SK-N-SH (cell line): ENCODE results near the gene SDF4. TPM values are rescaled to one million over a fixed set of nuclear protein-coding genes. Genes with fewer than 3 reads are reported as not detected.

Experiments
- CTCF ChIA-PET: fragments of 300-600, 350-600 bp; formaldehyde crosslinking; extraction: SDS; loops from one replicate; lab custom pipeline; 2021; lab: Yijun Ruan, JAX
- POLR2A ChIA-PET: fragments of 350-600 bp; sonication (Branson Sonifier 250); formaldehyde crosslinking; extraction: SDS; loops from one replicate; lab custom pipeline; 2020; ENCODE audit warnings: antibody characterized with exemption, inconsistent platforms; lab: Yijun Ruan, JAX
- DNase-seq: peaks from one replicate; pipeline ENCODE4 v3.0.0; 2012
- H2AFZ ChIP-seq: fragments of 200-600 bp; sonication (generic); 2 replicates; pipeline ENCODE4 v1.8.1; 2016; ENCODE audit warnings: antibody characterized with exemption, mild to moderate bottlenecking, low read depth
- H3F3A ChIP-seq: fragments of 200-600 bp; sonication (generic); replicated peaks from 2 replicates; pipeline ENCODE3; 2016; ENCODE audit warnings: antibody characterized with exemption, mild to moderate bottlenecking; ENCODE audit not compliant: insufficient read depth
- H3K27ac ChIP-seq, 2 experiments: fragments of 200-500 bp in 1 of 2; fragments of 200-600 bp in 1 of 2; sonication (Bioruptor generic) in 1 of 2; sonication (generic), shearing (Covaris generic) in 1 of 2; 2 replicates each; pipeline versions ENCODE4 v1.5.1 to v1.6.1; 2014 to 2016; ENCODE audit warnings: low read depth in 2 of 2, inconsistent platforms in 1 of 2, low read length in 1 of 2, mild to moderate bottlenecking in 1 of 2, mixed read lengths in 1 of 2
- H3K27me3 ChIP-seq: fragments of 200-600 bp; sonication (generic), shearing (Covaris generic); 2 replicates; pipeline ENCODE4 v1.6.1; 2016; ENCODE audit warnings: mixed run types; ENCODE audit not compliant: insufficient read depth
- H3K36me3 ChIP-seq, 2 experiments: fragments of 200-500 bp in 1 of 2; fragments of 200-600 bp in 1 of 2; sonication (Bioruptor generic) in 1 of 2; sonication (generic) in 1 of 2; replicated peaks in 1 of 2; 2 replicates each; pipeline versions ENCODE3 to v1.5.1; 2014 to 2016; ENCODE audit warnings: low read length in 1 of 2, mild to moderate bottlenecking in 1 of 2; ENCODE audit not compliant: insufficient read depth in 2 of 2, control insufficient read depth in 1 of 2
- H3K4me1 ChIP-seq, 2 experiments: fragments of 200-500 bp in 1 of 2; fragments of 200-600 bp in 1 of 2; sonication (Bioruptor generic) in 1 of 2; sonication (generic), shearing (Covaris generic) in 1 of 2; 2 replicates each; pipeline versions ENCODE4 v1.5.1 to v1.6.1; 2014 to 2016; ENCODE audit warnings: low read depth in 1 of 2, low read length in 1 of 2, mixed run types in 1 of 2; ENCODE audit not compliant: insufficient read depth in 2 of 2, control insufficient read depth in 1 of 2
- H3K4me2 ChIP-seq: fragments of 200-600 bp; sonication (generic), shearing (Covaris generic); 2 replicates; pipeline ENCODE4 v1.6.1; 2017; ENCODE audit warnings: mixed run types
- H3K4me3 ChIP-seq, 2 experiments: fragments of 200-500 bp in 1 of 2; fragments of 200-600 bp in 1 of 2; sonication (Bioruptor generic) in 1 of 2; sonication (generic), shearing (Covaris generic) in 1 of 2; 2 replicates each; pipeline versions ENCODE4 v1.5.1 to v1.8.1; 2014 to 2016; ENCODE audit warnings: low read depth in 2 of 2, inconsistent platforms in 1 of 2, low read length in 1 of 2, mild to moderate bottlenecking in 1 of 2, mixed read lengths in 1 of 2, moderate library complexity in 1 of 2
- H3K79me2 ChIP-seq: fragments of 200-600 bp; sonication (generic); 2 replicates; pipeline ENCODE4 v1.8.1; 2017; ENCODE audit warnings: mild to moderate bottlenecking; ENCODE audit not compliant: insufficient read depth
- H3K9ac ChIP-seq: fragments of 200-600 bp; sonication (generic); 2 replicates; pipeline ENCODE4 v1.6.1; 2017; ENCODE audit warnings: mixed run types
- H3K9me2 ChIP-seq: fragments of 200-600 bp; sonication (generic); 2 replicates; pipeline ENCODE4 v1.6.1; 2017; ENCODE audit warnings: mixed run types
- H3K9me3 ChIP-seq: fragments of 200-600 bp; sonication (generic); 2 replicates; pipeline ENCODE4 v1.6.1; 2017; ENCODE audit warnings: mixed run types, mild to moderate bottlenecking, moderate library complexity
- H4K20me1 ChIP-seq: fragments of 200-600 bp; sonication (generic); 2 replicates; pipeline ENCODE4 v1.6.1; 2017; ENCODE audit warnings: mild to moderate bottlenecking, mixed run types; ENCODE audit not compliant: insufficient read depth
- CHD2 ChIP-seq: fragments of 150-350 bp; IDR thresholded peaks from 2 replicates; pipeline ENCODE4 v1.6.1; 2018; ENCODE audit warnings: low read length; ENCODE audit not compliant: partially characterized antibody
- ELF1 ChIP-seq: IDR thresholded peaks from 2 replicates; pipeline ENCODE4 v1.4.0; 2012
- EP300 ChIP-seq, 2 experiments: IDR thresholded peaks; 2 replicates each; pipeline versions ENCODE4 v1.4.0 to v1.6.1; 2012; ENCODE audit warnings: borderline replicate concordance in 1 of 2, low read depth in 1 of 2, low read length in 1 of 2
- FOSL2 ChIP-seq: IDR thresholded peaks from 2 replicates; pipeline ENCODE4 v1.4.0; 2012; ENCODE audit warnings: low read depth, mild to moderate bottlenecking, moderate library complexity, borderline replicate concordance
- FOXJ3 ChIP-seq: sonication (generic); formaldehyde crosslinking; IDR thresholded peaks from 2 replicates; pipeline ENCODE4 v1.5.1; 2020; ENCODE audit warnings: mild to moderate bottlenecking, missing genetic modification reagents
- FOXM1 ChIP-seq: IDR thresholded peaks from 2 replicates; pipeline ENCODE4 v1.4.0; 2012; ENCODE audit warnings: low read depth, mild to moderate bottlenecking
- GABPA ChIP-seq: IDR thresholded peaks from 2 replicates; pipeline ENCODE4 v1.4.0; 2012; ENCODE audit warnings: low read depth, mild to moderate bottlenecking
- GATA2 ChIP-seq: sonication (generic); formaldehyde crosslinking; IDR thresholded peaks from 2 replicates; pipeline ENCODE4 v1.5.0; 2020; ENCODE audit warnings: mild to moderate bottlenecking, missing genetic modification reagents
- IRF3 ChIP-seq: fragments of 150-350 bp; IDR thresholded peaks from 2 replicates; pipeline ENCODE4 v1.6.1; 2016; ENCODE audit warnings: mild to moderate bottlenecking, low read depth, low read length
- JUND ChIP-seq: IDR thresholded peaks from 2 replicates; pipeline ENCODE4 v1.4.0; 2012
- MAX ChIP-seq: IDR thresholded peaks from 2 replicates; pipeline ENCODE4 v1.4.0; 2012; ENCODE audit warnings: low read depth
- NFIC ChIP-seq: IDR thresholded peaks from 2 replicates; pipeline ENCODE4 v1.4.0; 2012; ENCODE audit warnings: borderline replicate concordance
- NRF1 ChIP-seq: IDR thresholded peaks from 2 replicates; pipeline ENCODE4 v1.6.1; 2012; ENCODE audit warnings: low read depth, mild to moderate bottlenecking, low read length
- PBX3 ChIP-seq: IDR thresholded peaks from 2 replicates; pipeline ENCODE4; 2012
- POLR2AphosphoS5 ChIP-seq: IDR thresholded peaks from 2 replicates; pipeline ENCODE4 v1.6.1; 2012; ENCODE audit warnings: low read depth, low read length
- RAD21 ChIP-seq: IDR thresholded peaks from 2 replicates; pipeline ENCODE4 v1.6.1; 2012; ENCODE audit warnings: mild to moderate bottlenecking, low read length
- RCOR1 ChIP-seq: fragments of 150-350 bp; IDR thresholded peaks from 2 replicates; pipeline ENCODE4 v1.6.1; 2017; ENCODE audit warnings: antibody characterized with exemption, low read length
- RFX5 ChIP-seq: IDR thresholded peaks from 2 replicates; pipeline ENCODE4 v1.6.1; 2012; ENCODE audit warnings: mild to moderate bottlenecking, improper control_type of control experiment, low read length
- RXRA ChIP-seq: IDR thresholded peaks from 2 replicates; pipeline ENCODE4 v1.4.0; 2012; ENCODE audit warnings: low read depth, mild to moderate bottlenecking, borderline replicate concordance
- SIN3A ChIP-seq: IDR thresholded peaks from 2 replicates; pipeline ENCODE4 v1.6.1; 2012; ENCODE audit warnings: low read depth, mild to moderate bottlenecking, low read length, moderate library complexity, borderline replicate concordance
- SMC3 ChIP-seq: IDR thresholded peaks from 2 replicates; pipeline ENCODE4 v1.6.1; 2012; ENCODE audit warnings: low read depth, low read length, improper control_type of control experiment
- TAF1 ChIP-seq: IDR thresholded peaks from 2 replicates; pipeline ENCODE4 v1.6.1; 2012; ENCODE audit warnings: low read depth, mild to moderate bottlenecking, low read length, moderate library complexity, borderline replicate concordance
- TEAD4 ChIP-seq: IDR thresholded peaks from 2 replicates; pipeline ENCODE4 v1.4.0; 2012; ENCODE audit warnings: mild to moderate bottlenecking, borderline replicate concordance; ENCODE audit not compliant: insufficient read depth
- USF1 ChIP-seq: IDR thresholded peaks from 2 replicates; pipeline ENCODE4 v1.4.0; 2012; ENCODE audit warnings: low read depth, borderline replicate concordance
- YY1 ChIP-seq: IDR thresholded peaks from 2 replicates; pipeline ENCODE4 v1.4.0; 2012; ENCODE audit warnings: low read depth, mild to moderate bottlenecking
- WGBS: methylation state at CpG from one replicate; pipeline ENCODE4 v1.1.6; 2017; ENCODE audit warnings: low lambda C conversion rate; 5-methylcytosine and 5-hydroxymethylcytosine counted together
- polyA plus RNA-seq, 3 experiments: library from polyadenylated mRNA; depleted of rRNA; stranded (reverse); fragments of >200 nt; gene quantifications; 2 replicates each; pipeline ENCODE4 v1.2.3, GENCODE V29; 2012
- TF ChIP-seq, protein P1 (sequence below): IDR thresholded peaks from 2 replicates; pipeline ENCODE4 v1.6.1; 2012; ENCODE audit warnings: mild to moderate bottlenecking, low read depth, low read length, moderate library complexity

Gene SDF4
- 182 and 265 TPM in 2 replicates for polyA plus RNA-seq (2012; rRNA removed)
- polyA plus RNA-seq (2012; cell fraction: cytosol; rRNA removed), result 160 and 235 TPM in 2 replicates
- 199 and 219 TPM in 2 replicates for polyA plus RNA-seq (2012; cell fraction: nucleus; rRNA removed)

GRCh38 chr1:1231400-1232207 lies at the start of gene SDF4:
Gene SDF4, minus strand, starts transcription at chr1:1232001. Its CDS starts 3,229 bp downstream, at chr1:1228772.
- H3K4me1 ChIP-seq, result peaks cover 0 to 16% of the 10 kb centered on the region in 2 experiments; a peak in 1 of 4 replicates
- H3K9ac ChIP-seq, result peak within 1 kb of the TSS; percentile 87
- peak within 1 kb of the TSS; percentile 77 to 96 for H3K4me3 ChIP-seq
- peaks cover 0 to 32% of the 10 kb centered on the region in 2 experiments for H3K36me3 ChIP-seq
- H4K20me1 ChIP-seq, result peaks cover 13% of the 10 kb centered on the region; the same call in 1 of the 2 replicates
- H3K9me2 ChIP-seq, result no peaks in the 10 kb centered on the region
- H3K9me3 ChIP-seq, result no peaks in the 10 kb centered on the region
- H3K27me3 ChIP-seq, result no peaks in the 10 kb centered on the region
- H3K27ac ChIP-seq, result peak within 1 kb of the TSS; percentile 68 to 83; a peak in 3 of 4 replicates
- H2AFZ ChIP-seq, result peak within 1 kb of the TSS; percentile 42; the same call in 1 of the 2 replicates
- DNase-seq, result peak; percentile 100
- H3F3A ChIP-seq, result peaks cover 7% of the 10 kb centered on the region
- ChIA-PET POLR2A (interaction anchor here (0.8 to 1.0 kb wide), 3 partner anchors 42 to 109 kb away, joined by 3 read pairs; partner anchors contain the start of gene UBE2J2), CTCF (interaction anchor here (0.7 to 2.5 kb wide), 7 partner anchors 17 to 247 kb away, joined by 3 to 27 read pairs (median 3); partner anchors contain the start of gene C1orf159)
- H3K79me2 ChIP-seq, result peaks cover 61% of the 10 kb centered on the region
- peak within 1 kb of the TSS; percentile 95 for H3K4me2 ChIP-seq
- WGBS, result 0% methylated on average over 13 of the region's 99 CpGs
- peak; percentile 96 for TF ChIP-seq USF1
- TF ChIP-seq SMC3, result no peak
- TF ChIP-seq RXRA, result no peak
- TF ChIP-seq GATA2 (CRISPR knock-in tag), result no peak
- no peak for TF ChIP-seq TEAD4
- TF ChIP-seq TAF1, result peak; percentile 87
- peak; percentile 25; the same call in 1 of the 2 replicates for TF ChIP-seq RFX5
- TF ChIP-seq GABPA, result peak; percentile 69
- peak; percentile 96 for TF ChIP-seq NRF1
- no peak for TF ChIP-seq FOXJ3
- peak; percentile 98 for TF ChIP-seq ELF1
- no peak for TF ChIP-seq JUND
- TF ChIP-seq FOXM1, result no peak
- TF ChIP-seq SIN3A, result no peak; the same call in 1 of the 2 replicates
- no peak for TF ChIP-seq FOSL2
- TF ChIP-seq PBX3, result no peak
- TF ChIP-seq RCOR1, result 0 out of 2 replicates have a peak, but pooled peaks have one; percentile 17
- TF ChIP-seq POLR2AphosphoS5, result peak; percentile 58
- no peak for TF ChIP-seq EP300 (IDR thresholded peaks at IDR 0.05; ENCODE audit: borderline replicate concordance in 1 of 2, low read depth in 1 of 2, low read length in 1 of 2)
- peak; percentile 40; the same call in 1 of the 2 replicates for TF ChIP-seq IRF3
- peak; percentile 99 for TF ChIP-seq YY1
- TF ChIP-seq CHD2, result peak; percentile 58
- 0 out of 2 replicates have a peak, but pooled peaks have one; percentile 11 for TF ChIP-seq MAX
- TF ChIP-seq, protein P1, sequence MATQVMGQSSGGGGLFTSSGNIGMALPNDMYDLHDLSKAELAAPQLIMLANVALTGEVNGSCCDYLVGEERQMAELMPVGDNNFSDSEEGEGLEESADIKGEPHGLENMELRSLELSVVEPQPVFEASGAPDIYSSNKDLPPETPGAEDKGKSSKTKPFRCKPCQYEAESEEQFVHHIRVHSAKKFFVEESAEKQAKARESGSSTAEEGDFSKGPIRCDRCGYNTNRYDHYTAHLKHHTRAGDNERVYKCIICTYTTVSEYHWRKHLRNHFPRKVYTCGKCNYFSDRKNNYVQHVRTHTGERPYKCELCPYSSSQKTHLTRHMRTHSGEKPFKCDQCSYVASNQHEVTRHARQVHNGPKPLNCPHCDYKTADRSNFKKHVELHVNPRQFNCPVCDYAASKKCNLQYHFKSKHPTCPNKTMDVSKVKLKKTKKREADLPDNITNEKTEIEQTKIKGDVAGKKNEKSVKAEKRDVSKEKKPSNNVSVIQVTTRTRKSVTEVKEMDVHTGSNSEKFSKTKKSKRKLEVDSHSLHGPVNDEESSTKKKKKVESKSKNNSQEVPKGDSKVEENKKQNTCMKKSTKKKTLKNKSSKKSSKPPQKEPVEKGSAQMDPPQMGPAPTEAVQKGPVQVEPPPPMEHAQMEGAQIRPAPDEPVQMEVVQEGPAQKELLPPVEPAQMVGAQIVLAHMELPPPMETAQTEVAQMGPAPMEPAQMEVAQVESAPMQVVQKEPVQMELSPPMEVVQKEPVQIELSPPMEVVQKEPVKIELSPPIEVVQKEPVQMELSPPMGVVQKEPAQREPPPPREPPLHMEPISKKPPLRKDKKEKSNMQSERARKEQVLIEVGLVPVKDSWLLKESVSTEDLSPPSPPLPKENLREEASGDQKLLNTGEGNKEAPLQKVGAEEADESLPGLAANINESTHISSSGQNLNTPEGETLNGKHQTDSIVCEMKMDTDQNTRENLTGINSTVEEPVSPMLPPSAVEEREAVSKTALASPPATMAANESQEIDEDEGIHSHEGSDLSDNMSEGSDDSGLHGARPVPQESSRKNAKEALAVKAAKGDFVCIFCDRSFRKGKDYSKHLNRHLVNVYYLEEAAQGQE, result no peak
- TF ChIP-seq RAD21, result no peak
- no peak for TF ChIP-seq NFIC
